Stimulated activated CD4-positive, alpha-beta T cell treated with anti-CD3 and anti-CD28 coated beads, Interleukin-4, amount 100 ng/mL, for 1 hour (primary cell): ENCODE data around the gene MAP2K6.

Experiments used
- DNase-seq: peaks from one replicate; pipeline ENCODE4 v3.0.0-alpha.2; 2020

MAP2K6 gene

GRCh38 chr17:69497161-69497560, 82.7 kb downstream of the MAP2K6 start:
- DNase-seq, result no peak

GRCh38 chr17:69499318-69499717, 84.8 kb downstream of the MAP2K6 start:
- no peak for DNase-seq

GRCh38 chr17:69500911-69501429, 86.5 kb downstream of the MAP2K6 start:
- DNase-seq, result no peak

GRCh38 chr17:69501591-69502468, 87.3 kb downstream of the MAP2K6 start:
- no peak for DNase-seq

- DNase-seq, result no peak
Observed at GRCh38 chr17:69503711-69504110, 89.2 kb downstream of the MAP2K6 start.

GRCh38 chr17:69505740-69506139, 91.2 kb downstream of the MAP2K6 start:
- DNase-seq, result no peak

- no peak for DNase-seq
Observed at GRCh38 chr17:69506489-69506888, 92.0 kb downstream of the MAP2K6 start.

- DNase-seq, result no peak
Observed at GRCh38 chr17:69508814-69509213, 94.3 kb downstream of the MAP2K6 start.

- no peak for DNase-seq
Observed at GRCh38 chr17:69511250-69511649, 96.8 kb downstream of the MAP2K6 start.

GRCh38 chr17:69512946-69513345, 98.4 kb downstream of the MAP2K6 start:
- DNase-seq, result no peak

- DNase-seq, result no peak
Observed at GRCh38 chr17:69516225-69516624, 101.7 kb downstream of the MAP2K6 start.

- no peak for DNase-seq
Observed at GRCh38 chr17:69516911-69517310, 102.4 kb downstream of the MAP2K6 start.

- no peak for DNase-seq
Observed at GRCh38 chr17:69518951-69519350, 104.5 kb downstream of the MAP2K6 start.

- DNase-seq, result no peak
Observed at GRCh38 chr17:69523244-69523861, 108.9 kb downstream of the MAP2K6 start.

GRCh38 chr17:69524854-69525253, 110.4 kb downstream of the MAP2K6 start:
- DNase-seq, result no peak

- DNase-seq, result no peak
Observed at GRCh38 chr17:69525920-69526841, 111.7 kb downstream of the MAP2K6 start.

GRCh38 chr17:69528035-69528434, 113.5 kb downstream of the MAP2K6 start:
- no peak for DNase-seq

- no peak for DNase-seq
Observed at GRCh38 chr17:69533481-69534234, 119.2 kb downstream of the MAP2K6 start.

- no peak for DNase-seq
Observed at GRCh38 chr17:69534235-69534621, 119.7 kb downstream of the MAP2K6 start.

- DNase-seq, result no peak
Observed at GRCh38 chr17:69535016-69535570, 120.6 kb downstream of the MAP2K6 start.

- DNase-seq, result no peak
Observed at GRCh38 chr17:69538795-69539194, 124.3 kb downstream of the MAP2K6 start.

GRCh38 chr17:69539274-69539673, 124.8 kb downstream of the MAP2K6 start:
- no peak for DNase-seq
